ENCODE data around the gene SDHA. TPM values are rescaled to one million over a fixed set of nuclear protein-coding genes. Genes with fewer than 3 reads are reported as not detected.
"Not testable (repeated sequence)": the region's sequence is repeated elsewhere in the genome, so short reads cannot be mapped to it uniquely, and the experiment has no call there.

Gene SDHA
- total RNA-seq, 1 donor from 2014 or later = 75.0 TPM

GRCh38 chr5:267716-268115 is 49.6 kb downstream of the SDHA start:
- Histone ChIP-seq H3K4me3 (ENCODE audit: low read depth, low read length) (no peak overlapping the region), H3K36me3 (ENCODE audit: control insufficient read depth, insufficient read depth, low read length) (peaks cover 2% of the 10 kb centered on the region), H3K27me3 (ENCODE audit: control insufficient read depth, insufficient read depth, low read length) (no peaks in the 10 kb centered on the region)
- no peak for DNase-seq (ENCODE audit: low read depth)
- TF ChIP-seq CTCF (IDR thresholded peaks at IDR 0.05; ENCODE audit: insufficient read depth, low read length, poor library complexity, severe bottlenecking) = no peak

GRCh38 chr5:270340-270739 is 52.2 kb downstream of the SDHA start:
- no peak for TF ChIP-seq CTCF (IDR thresholded peaks at IDR 0.05; ENCODE audit: insufficient read depth, low read length, poor library complexity, severe bottlenecking)
- Histone ChIP-seq H3K36me3 (ENCODE audit: control insufficient read depth, insufficient read depth, low read length) (peaks cover 1% of the 10 kb centered on the region), H3K27me3 (ENCODE audit: control insufficient read depth, insufficient read depth, low read length) (no peaks in the 10 kb centered on the region), H3K4me3 (ENCODE audit: low read depth, low read length) (no peak overlapping the region)
- no peak for DNase-seq (ENCODE audit: low read depth)

GRCh38 chr5:271828-272167 is 53.7 kb downstream of the SDHA start:
- not testable (repeated sequence) for H3K27me3 ChIP-seq (ENCODE audit: control insufficient read depth, insufficient read depth, low read length); H3K36me3 ChIP-seq (ENCODE audit: control insufficient read depth, insufficient read depth, low read length); DNase-seq (ENCODE audit: low read depth)
- peak overlapping the region; percentile 99 for H3K4me3 ChIP-seq (ENCODE audit: low read depth, low read length)

- DNase-seq (ENCODE audit: low read depth); H3K27me3 ChIP-seq (ENCODE audit: control insufficient read depth, insufficient read depth, low read length); H3K4me3 ChIP-seq (ENCODE audit: low read depth, low read length); H3K36me3 ChIP-seq (ENCODE audit: control insufficient read depth, insufficient read depth, low read length): not testable (repeated sequence)
These were observed 55.0 kb downstream of the SDHA start for GRCh38 chr5:273091-273490.

- H3K4me3 ChIP-seq (ENCODE audit: low read depth, low read length); H3K36me3 ChIP-seq (ENCODE audit: control insufficient read depth, insufficient read depth, low read length); DNase-seq (ENCODE audit: low read depth): not testable (repeated sequence)
These were observed 55.4 kb downstream of the SDHA start for GRCh38 chr5:273491-273890.

GRCh38 chr5:274346-274745 is 56.2 kb downstream of the SDHA start:
- not testable (repeated sequence) for H3K27me3 ChIP-seq (ENCODE audit: control insufficient read depth, insufficient read depth, low read length); H3K36me3 ChIP-seq (ENCODE audit: control insufficient read depth, insufficient read depth, low read length); DNase-seq (ENCODE audit: low read depth); H3K4me3 ChIP-seq (ENCODE audit: low read depth, low read length)

More at GRCh38 chr5:273491-273890, 55.4 kb downstream of the SDHA start:
- H3K27me3 ChIP-seq (ENCODE audit: control insufficient read depth, insufficient read depth, low read length) = not testable (repeated sequence)

- no peak for TF ChIP-seq CTCF (IDR thresholded peaks at IDR 0.05; ENCODE audit: insufficient read depth, low read length, poor library complexity, severe bottlenecking)
- Histone ChIP-seq H3K27me3 (ENCODE audit: control insufficient read depth, insufficient read depth, low read length) (no peaks in the 10 kb centered on the region), H3K36me3 (ENCODE audit: control insufficient read depth, insufficient read depth, low read length) (peaks cover 1% of the 10 kb centered on the region), H3K4me3 (ENCODE audit: low read depth, low read length) (no peak overlapping the region)
- no peak for DNase-seq (ENCODE audit: low read depth)
These were observed 60.5 kb downstream of the SDHA start for GRCh38 chr5:278646-279045.

GRCh38 chr5:279051-279665 is 61.0 kb downstream of the SDHA start:
- DNase-seq (ENCODE audit: low read depth); H3K4me3 ChIP-seq (ENCODE audit: low read depth, low read length); H3K27me3 ChIP-seq (ENCODE audit: control insufficient read depth, insufficient read depth, low read length); H3K36me3 ChIP-seq (ENCODE audit: control insufficient read depth, insufficient read depth, low read length): not testable (repeated sequence)
